SK-N-MC (cell line): Measurements from ENCODE around the gene ARHGAP26.

ENCODE experiments used
- EZH2 ChIP-seq: fragments of 200-600 bp; sonication (generic); IDR thresholded peaks from one replicate; pipeline ENCODE4 v1.6.1; 2017; ENCODE audit warnings: antibody characterized with exemption
- FOXP2 ChIP-seq: optimal IDR thresholded peaks from 2 replicates; pipeline ENCODE3; 2011; ENCODE audit warnings: mild to moderate bottlenecking, moderate library complexity; ENCODE audit not compliant: insufficient read depth; ENCODE audit errors: extremely low read length, control extremely low read depth
- POLR2AphosphoS5 ChIP-seq: IDR thresholded peaks from 2 replicates; pipeline ENCODE4 v1.6.1; 2012; ENCODE audit warnings: mild to moderate bottlenecking, low read depth, low read length, borderline replicate concordance

DNA sequence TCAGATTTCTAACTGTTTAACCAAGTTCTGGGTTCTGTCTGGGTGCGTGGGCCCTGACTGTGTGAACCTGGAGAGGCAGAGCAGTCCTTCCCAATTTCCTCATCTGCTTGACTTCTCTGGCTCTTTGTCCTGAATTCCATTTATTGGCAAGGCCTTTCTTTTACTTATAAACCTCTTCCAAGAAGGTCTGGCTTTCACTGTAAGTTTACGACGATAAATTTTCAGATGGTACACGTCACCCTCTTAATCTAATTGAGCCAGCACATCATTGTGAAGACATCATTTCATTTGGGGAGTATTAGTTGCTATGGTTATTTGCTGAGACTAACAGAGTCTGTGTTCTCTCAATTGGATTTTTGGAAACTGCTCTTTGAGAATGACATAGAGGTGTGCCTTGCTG is 92.4 kb downstream of the ARHGAP26 start:
- TF ChIP-seq EZH2 (no peak), FOXP2 (no peak), POLR2AphosphoS5 (no peak)
